Mucosa of stomach (tissue), 1 donor: ENCODE results near the gene QSOX2.

Experiments used
- H3K27me3 ChIP-seq: one replicate; pipeline ENCODE4 v1.7.0; 2013; ENCODE audit warnings: mild to moderate bottlenecking, low read length; ENCODE audit not compliant: control insufficient read depth, insufficient read depth
- H3K36me3 ChIP-seq: one replicate; pipeline ENCODE4 v1.7.0; 2013; ENCODE audit warnings: low read length; ENCODE audit not compliant: control insufficient read depth, insufficient read depth
- H3K4me1 ChIP-seq: one replicate; pipeline ENCODE4 v1.7.0; 2013; ENCODE audit warnings: mild to moderate bottlenecking, low read length; ENCODE audit not compliant: control insufficient read depth, insufficient read depth
- H3K4me3 ChIP-seq: one replicate; pipeline ENCODE4 v1.7.0; 2013; ENCODE audit warnings: low read length
- H3K9ac ChIP-seq: one replicate; pipeline ENCODE4 v1.7.0; 2013; ENCODE audit warnings: mild to moderate bottlenecking, low read length, moderate library complexity
- H3K9me3 ChIP-seq: one replicate; pipeline ENCODE4 v1.7.0; 2013; ENCODE audit warnings: mild to moderate bottlenecking, low read length, moderate library complexity; ENCODE audit not compliant: control insufficient read depth
- donor health status: Pancreatic carcinoma.

Gene QSOX2

GRCh38 chr9:136234597-136234996 is 11.0 kb downstream of the QSOX2 start:
- Histone ChIP-seq H3K9me3 (no peaks in the 10 kb centered on the region), H3K4me3 (no peak overlapping the region), H3K36me3 (no peaks in the 10 kb centered on the region), H3K4me1 (peaks cover 8% of the 10 kb centered on the region), H3K9ac (no peak overlapping the region), H3K27me3 (no peaks in the 10 kb centered on the region)

GRCh38 chr9:136233868-136234267 is 11.7 kb downstream of the QSOX2 start:
- H3K4me1 ChIP-seq = peaks cover under 1% of the 10 kb centered on the region
- H3K9me3 ChIP-seq = no peaks in the 10 kb centered on the region
- no peaks in the 10 kb centered on the region for H3K36me3 ChIP-seq
- H3K4me3 ChIP-seq = no peak overlapping the region
- H3K27me3 ChIP-seq = no peaks in the 10 kb centered on the region
- H3K9ac ChIP-seq = no peak overlapping the region

- Histone ChIP-seq H3K9ac (no peak overlapping the region), H3K4me3 (no peak overlapping the region), H3K27me3 (no peaks in the 10 kb centered on the region), H3K4me1 (no peaks in the 10 kb centered on the region), H3K9me3 (no peaks in the 10 kb centered on the region), H3K36me3 (no peaks in the 10 kb centered on the region)
Measured at GRCh38 chr9:136233411-136233810, 12.2 kb downstream of the QSOX2 start.

- no peaks in the 10 kb centered on the region for H3K4me1 ChIP-seq
- H3K4me3 ChIP-seq = no peak overlapping the region
- no peaks in the 10 kb centered on the region for H3K36me3 ChIP-seq
- no peaks in the 10 kb centered on the region for H3K9me3 ChIP-seq
- no peaks in the 10 kb centered on the region for H3K27me3 ChIP-seq
- no peak overlapping the region for H3K9ac ChIP-seq
Measured at GRCh38 chr9:136232969-136233368, 12.6 kb downstream of the QSOX2 start.

GRCh38 chr9:136231478-136232297 is 13.9 kb downstream of the QSOX2 start:
- H3K27me3 ChIP-seq = no peaks in the 10 kb centered on the region
- H3K36me3 ChIP-seq = no peaks in the 10 kb centered on the region
- no peaks in the 10 kb centered on the region for H3K9me3 ChIP-seq
- H3K9ac ChIP-seq = no peak overlapping the region
- no peaks in the 10 kb centered on the region for H3K4me1 ChIP-seq
- no peak overlapping the region for H3K4me3 ChIP-seq

- no peaks in the 10 kb centered on the region for H3K36me3 ChIP-seq
- H3K4me3 ChIP-seq = no peak overlapping the region
- H3K9me3 ChIP-seq = no peaks in the 10 kb centered on the region
- H3K4me1 ChIP-seq = no peaks in the 10 kb centered on the region
- no peak overlapping the region for H3K9ac ChIP-seq
- no peaks in the 10 kb centered on the region for H3K27me3 ChIP-seq
Measured at GRCh38 chr9:136230773-136231172, 14.8 kb downstream of the QSOX2 start.

DNA sequence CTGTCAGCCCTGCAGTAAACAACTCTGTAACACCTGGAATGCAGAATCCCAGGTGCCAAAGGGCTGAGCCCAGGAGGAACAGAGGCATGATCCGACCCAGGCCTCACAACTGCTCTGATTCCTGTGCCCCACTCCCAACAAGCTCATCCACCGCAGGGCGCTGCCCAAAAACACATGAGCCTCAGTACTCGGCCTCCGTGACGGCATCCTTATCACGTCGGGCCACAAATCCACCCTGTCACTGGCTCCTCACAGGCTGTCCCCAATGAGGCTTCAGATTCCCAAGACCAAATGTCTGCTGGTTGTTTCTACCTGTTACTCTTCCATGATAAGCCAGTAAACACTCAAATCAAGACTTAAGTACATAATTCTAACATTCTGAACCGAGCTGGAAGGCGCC is 15.2 kb downstream of the QSOX2 start:
- Histone ChIP-seq H3K9ac (no peak overlapping the region), H3K36me3 (no peaks in the 10 kb centered on the region), H3K9me3 (no peaks in the 10 kb centered on the region), H3K4me1 (no peaks in the 10 kb centered on the region), H3K4me3 (no peak overlapping the region), H3K27me3 (no peaks in the 10 kb centered on the region)

DNA sequence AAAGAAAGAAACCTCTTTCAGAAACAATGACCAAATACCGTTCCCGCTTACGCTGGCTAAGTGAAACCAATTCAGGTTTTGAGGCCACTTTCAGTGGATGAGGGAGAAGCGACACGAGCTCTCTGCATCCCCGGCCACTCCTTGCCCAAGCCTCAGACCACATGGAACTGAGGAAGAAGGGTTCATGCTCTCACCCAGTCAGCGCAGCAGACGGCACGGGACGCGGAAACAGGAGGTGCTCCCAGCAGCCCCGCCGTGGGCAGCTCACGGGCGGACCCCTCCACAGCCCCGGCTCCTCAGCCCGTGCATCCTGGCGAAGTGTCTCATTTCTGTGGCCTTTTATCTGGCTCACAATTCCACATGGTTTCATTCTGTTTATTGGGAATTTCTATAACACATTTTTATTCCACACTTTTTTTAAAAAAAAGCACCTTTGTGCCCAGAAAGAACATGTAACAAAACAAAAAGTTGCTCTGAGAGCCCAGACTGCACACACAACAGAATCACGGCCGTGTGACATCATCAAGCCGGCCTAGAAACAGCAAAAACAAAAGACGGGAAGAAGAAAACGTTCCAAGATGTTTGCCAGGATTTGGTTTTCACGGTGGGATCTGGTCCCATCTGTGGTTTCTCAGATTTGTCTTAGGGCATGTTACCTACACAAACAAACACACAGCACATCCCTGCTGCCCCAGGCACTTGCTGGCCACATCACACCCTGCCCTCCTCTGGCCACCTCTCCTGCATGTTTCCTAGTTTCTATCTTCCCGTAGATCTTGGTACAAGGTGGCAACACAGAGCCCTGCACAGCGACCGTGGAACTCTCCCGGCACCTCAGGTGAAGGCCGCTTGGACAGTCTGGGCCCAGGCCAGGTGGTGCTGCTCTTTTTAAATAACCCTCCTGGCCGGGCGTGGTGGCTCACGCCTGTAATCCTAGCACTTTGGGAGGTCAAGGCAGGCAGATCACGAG is 16.2 kb downstream of the QSOX2 start:
- Histone ChIP-seq H3K9ac (no peak overlapping the region), H3K4me3 (no peak overlapping the region), H3K9me3 (no peaks in the 10 kb centered on the region)

GRCh38 chr9:136228107-136228875 is 17.3 kb downstream of the QSOX2 start:
- Histone ChIP-seq H3K9me3 (no peaks in the 10 kb centered on the region), H3K9ac (no peak overlapping the region), H3K4me1 (no peaks in the 10 kb centered on the region), H3K36me3 (no peaks in the 10 kb centered on the region), H3K4me3 (no peak overlapping the region), H3K27me3 (no peaks in the 10 kb centered on the region)

More for the DNA sequence above, 16.2 kb downstream of the QSOX2 start:
- Histone ChIP-seq H3K36me3 (no peaks in the 10 kb centered on the region), H3K27me3 (no peaks in the 10 kb centered on the region), H3K4me1 (no peaks in the 10 kb centered on the region)

DNA sequence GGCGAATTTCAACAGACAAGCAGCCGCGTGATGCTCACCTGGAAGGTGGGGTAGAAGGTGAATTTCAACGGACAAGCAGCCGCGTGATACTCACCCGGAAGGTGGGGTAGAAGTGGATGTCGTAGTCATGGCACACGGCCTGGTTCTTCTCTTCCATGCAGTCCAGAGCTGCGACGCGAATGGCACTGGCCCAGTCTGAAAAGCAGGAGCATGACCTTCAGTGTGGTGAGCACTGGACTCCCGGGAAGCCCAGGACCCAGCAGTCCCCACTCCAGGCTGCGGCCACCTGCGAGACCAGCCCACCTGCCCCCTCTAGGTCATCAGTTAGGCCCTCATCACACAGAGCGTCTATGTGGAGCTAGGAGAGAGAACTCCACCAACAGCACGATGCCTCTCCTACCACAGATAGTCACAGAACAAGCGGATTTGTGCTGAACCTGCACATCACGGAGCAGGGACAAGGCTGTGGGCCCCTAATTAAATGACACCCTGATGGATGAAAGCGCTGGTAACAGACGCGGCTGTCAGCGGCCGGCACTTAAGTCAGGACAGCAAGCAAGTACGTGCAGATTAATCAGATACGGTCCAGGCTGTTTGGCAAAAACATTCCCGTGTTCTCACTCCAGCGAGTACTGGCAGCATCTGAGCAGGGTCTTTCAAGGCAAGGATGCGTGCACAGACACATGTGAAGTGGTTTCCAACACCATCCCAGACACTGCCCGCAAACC is 18.8 kb downstream of the QSOX2 start:
- no peak overlapping the region for H3K9ac ChIP-seq
- H3K36me3 ChIP-seq = no peaks in the 10 kb centered on the region
- no peaks in the 10 kb centered on the region for H3K4me1 ChIP-seq
- H3K4me3 ChIP-seq = no peak overlapping the region
- H3K27me3 ChIP-seq = no peaks in the 10 kb centered on the region
- H3K9me3 ChIP-seq = no peaks in the 10 kb centered on the region
